K562 (cell line): ENCODE data around the gene MAPK8IP2. TPM values are rescaled to one million over a fixed set of nuclear protein-coding genes. Genes with fewer than 3 reads are reported as not detected.

Experiments
- ATAC-seq: fragments of 200-7000 bp; cut with Tn5 transposase; 3 replicates; pipeline ENCODE4 v1.9.1; 2020; ENCODE audit warnings: moderate library complexity
- BruUV-seq: library from RNA; stranded (reverse); fragments of 400-500 nt; replicated peaks from 2 replicates; lab custom pipeline; 2021; lab: Mats Ljungman, UMichigan
- CTCF ChIA-PET: fragments of 300-600 bp; formaldehyde crosslinking; extraction: SDS; loops from one replicate; lab custom pipeline; 2021; ENCODE audit warnings: low intra/inter-chr PET ratio; lab: Yijun Ruan, JAX
- POLR2A ChIA-PET: fragments of 300-600, 350-650 bp; sonication (Branson Sonifier 250); formaldehyde crosslinking; extraction: SDS; loops from one replicate; lab custom pipeline; 2021; ENCODE audit warnings: antibody characterized with exemption, inconsistent platforms; lab: Yijun Ruan, JAX
- DNase-seq, 4 experiments: peaks; one replicate each; pipeline versions ENCODE4 v3.0.0 to v3.0.0-alpha.2; 2011 to 2018; ENCODE audit warnings: low spot score in 3 of 4, mixed read lengths in 3 of 4; ENCODE audit errors: extremely low read depth in 1 of 4
- FAIRE-seq: peaks from 2 replicates; lab custom pipeline; 2011; peaks lifted over from hg19 to GRCh38; lab: Jason Lieb, UNC
- H2AFZ ChIP-seq: 2 replicates; pipeline ENCODE4 v1.6.0; 2011; ENCODE audit warnings: low read depth, low read length, control low read depth, inconsistent platforms
- H3K27ac ChIP-seq: fragments of 200-600 bp; 3 replicates; pipeline ENCODE4 v1.8.0; 2011; ENCODE audit warnings: low read depth, mild to moderate bottlenecking, control low read depth, inconsistent platforms, low read length, moderate library complexity, mixed read lengths; ENCODE audit errors: extremely low read depth
- H3K27me3 ChIP-seq, 2 experiments: fragments of 300-600 bp in 1 of 2; 2 replicates in 1 of 2; 3 replicates in 1 of 2; pipeline versions ENCODE4 v1.6.0 to v1.8.0; 2011; ENCODE audit warnings: inconsistent platforms in 2 of 2, low read length in 2 of 2, mild to moderate bottlenecking in 1 of 2, mixed read lengths in 1 of 2, moderate library complexity in 1 of 2; ENCODE audit not compliant: control insufficient read depth in 2 of 2, insufficient read depth in 2 of 2
- H3K36me3 ChIP-seq: fragments of 300-600 bp; 3 replicates; pipeline ENCODE4 v1.8.0; 2011; ENCODE audit warnings: mild to moderate bottlenecking, low read length, inconsistent platforms; ENCODE audit not compliant: control insufficient read depth, insufficient read depth
- H3K4me1 ChIP-seq, 2 experiments: fragments of 200-600 bp in 1 of 2; replicated peaks in 1 of 2; 2 replicates in 1 of 2; 3 replicates in 1 of 2; pipeline versions ENCODE4 v1.5.1 to v1.8.0; 2011; ENCODE audit warnings: inconsistent platforms in 2 of 2, low read length in 2 of 2, mild to moderate bottlenecking in 1 of 2, mixed read lengths in 1 of 2, moderate library complexity in 1 of 2; ENCODE audit not compliant: control insufficient read depth in 2 of 2, insufficient read depth in 2 of 2
- H3K4me2 ChIP-seq: 2 replicates; pipeline ENCODE4 v1.6.1; 2011; ENCODE audit warnings: low read length, control low read depth, inconsistent platforms, mixed read lengths; ENCODE audit not compliant: insufficient read depth
- H3K4me3 ChIP-seq: fragments of 200-600 bp; sonication (generic), shearing (Covaris generic); 2 replicates; pipeline ENCODE4 v1.5.1; 2016; ENCODE audit warnings: control low read depth, inconsistent platforms
- H3K79me2 ChIP-seq: fragments of 200-600 bp; 3 replicates; pipeline ENCODE4 v1.8.0; 2011; ENCODE audit warnings: low read length, inconsistent platforms; ENCODE audit not compliant: control insufficient read depth, insufficient read depth
- H3K9ac ChIP-seq, 2 experiments: 2 replicates each; pipeline versions ENCODE4 v1.6.0 to v1.6.1; 2011; ENCODE audit warnings: low read depth in 2 of 2, low read length in 2 of 2, control low read depth in 1 of 2, inconsistent platforms in 1 of 2, mild to moderate bottlenecking in 1 of 2, mixed read lengths in 1 of 2; ENCODE audit not compliant: insufficient read depth in 1 of 2
- H3K9me1 ChIP-seq: one replicate; pipeline ENCODE4 v1.6.0; 2011; ENCODE audit warnings: inconsistent platforms, mild to moderate bottlenecking, low read length, moderate library complexity; ENCODE audit not compliant: control insufficient read depth, insufficient read depth
- H3K9me3 ChIP-seq: replicated peaks from 2 replicates; pipeline ENCODE4 v1.5.1; 2011; ENCODE audit warnings: low read depth, low read length, inconsistent platforms; ENCODE audit not compliant: control insufficient read depth, insufficient read depth
- H4K20me1 ChIP-seq: replicated peaks from 2 replicates; pipeline ENCODE4 v1.6.1; 2011; ENCODE audit warnings: low read length, inconsistent platforms, mixed read lengths; ENCODE audit not compliant: control insufficient read depth, insufficient read depth
- WGBS: fragments of 100-300 bp; shearing (Covaris generic); methylation state at CpG from one replicate; pipeline ENCODE4 v1.1.6; 2016; ENCODE audit warnings: low coverage, mixed read lengths; ENCODE audit not compliant: insufficient coverage; ENCODE audit errors: missing lambda C conversion rate; 5-methylcytosine and 5-hydroxymethylcytosine counted together
- in situ Hi-C: fragments of 300-500 bp; cut with MboI; formaldehyde crosslinking; loops from 4 replicates; pipeline ENCODE4 v1.15.0; 2018; ENCODE audit warnings: inconsistent platforms, mixed read lengths
- intact Hi-C: fragments of 100-400 bp; cut with micrococcal nuclease; formaldehyde crosslinking; loops from 2 replicates; pipeline ENCODE4 v1.14.2; 2022
- polyA plus RNA-seq, 8 experiments: library from polyadenylated mRNA; depleted of rRNA in 4 of 8; stranded (reverse) in 5 of 8; unstranded in 3 of 8; fragments of >200 nt; fragmentation: Nextera tagmentation in 2 of 8; fragmentation: Illumina TruSeq in 1 of 8; extraction: Ambion mirVana in 2 of 8; extraction: Trizol in 1 of 8; gene quantifications; 2 replicates each; pipeline versions ENCODE4 v1.2.1 to v1.2.3, GENCODE V29; 2011 to 2014; ENCODE audit warnings: inconsistent platforms in 1 of 8, missing spikeins in 1 of 8
- total RNA-seq, 7 experiments: library from RNA; depleted of rRNA in 6 of 7; stranded (reverse); fragments of >200 nt in 6 of 7; fragmentation: Illumina TruSeq in 2 of 7; extraction: Trizol in 2 of 7; gene quantifications; 2 replicates each; pipeline versions ENCODE4 v1.2.1 to v1.2.3, GENCODE V29; 2011 to 2021; ENCODE audit warnings: low replicate concordance in 1 of 7
- TF ChIP-seq, protein P1 (sequence below): fragments of 450-650 bp; IDR thresholded peaks from 2 replicates; pipeline ENCODE4 v1.6.1; 2016; ENCODE audit warnings: mild to moderate bottlenecking, moderate library complexity
- TF ChIP-seq, protein P2 (sequence below): fragments of 200-800 bp; sonication (Bioruptor generic); IDR thresholded peaks from 2 replicates; pipeline ENCODE4 v1.6.1; 2016; ENCODE audit warnings: missing genetic modification characterization, missing compliant biosample characterization

The MAPK8IP2 gene
- total and polyA plus RNA-seq, 9 of the 15 experiments (the other 6 are each of a cell fraction or from before 2014, with no cell fraction given) = 0.01 to 0.47 (median 0.07) TPM; not detected in 2

DNA sequence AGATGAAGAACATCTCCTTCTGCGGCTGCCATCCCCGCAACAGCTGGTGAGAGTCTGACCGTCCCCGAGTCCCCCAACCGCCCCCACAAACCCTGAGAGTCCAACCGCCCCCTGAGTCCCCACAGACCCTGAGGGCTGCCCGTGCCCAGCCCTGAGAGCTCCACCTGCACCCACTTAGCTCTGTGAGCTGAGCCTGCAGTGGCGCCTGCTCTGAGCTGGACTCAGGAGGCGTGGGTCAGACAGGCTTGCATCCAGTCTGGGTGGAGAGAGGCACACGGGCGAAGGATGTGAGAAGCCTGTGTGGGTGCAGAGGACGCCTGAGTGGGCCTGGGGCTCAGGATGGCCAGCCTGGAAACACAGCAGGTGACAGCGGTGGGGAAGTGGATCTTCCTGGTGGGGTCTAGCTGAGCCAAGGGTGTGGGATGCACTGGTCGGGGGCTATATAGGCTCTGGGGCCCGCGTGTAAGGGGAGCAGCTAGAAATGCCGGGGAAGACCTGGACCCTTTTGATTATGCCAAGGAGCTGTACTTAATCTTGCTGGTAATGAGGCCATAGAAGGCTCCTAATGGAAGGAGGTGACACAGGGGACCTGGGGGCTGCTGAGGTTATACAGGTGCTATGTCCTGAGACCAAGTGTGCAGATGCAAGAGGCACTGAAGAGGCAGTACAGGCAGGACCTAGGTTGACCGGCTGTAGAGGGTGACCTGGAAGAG is 6.5 kb downstream of the MAPK8IP2 start:
- intact Hi-C loops = no loop called here
- Histone ChIP-seq H3K27me3 (peaks cover 27 to 88% of the 10 kb centered on the region in 2 experiments), H3K9me1 (no peaks in the 10 kb centered on the region), H3K79me2 (no peaks in the 10 kb centered on the region), H3K9me3 (no peaks in the 10 kb centered on the region), H3K36me3 (no peaks in the 10 kb centered on the region), H3K4me1 (peaks cover 0 to 4% of the 10 kb centered on the region in 2 experiments; a peak in 3 of 5 replicates), H3K9ac (no peak overlapping the region), H2AFZ (no peak overlapping the region), H4K20me1 (no peaks in the 10 kb centered on the region), H3K4me2 (no peak overlapping the region), H3K27ac (no peak overlapping the region), H3K4me3 (no peak overlapping the region)
- ATAC-seq = no peak
- FAIRE-seq = no peak
- POLR2A ChIA-PET = interaction anchor here (0.6 to 1.3 kb wide), 3 partner anchors 21 to 233 kb away, joined by 3 read pairs; partner anchors contain the start of gene ARSA
- in situ Hi-C loops = no loop called here
- no peak for DNase-seq
- WGBS = 4% methylated on average over 8 of the region's 18 CpGs
- CTCF ChIA-PET = no interaction called here
- no TSS peak for BruUV-seq
- TF ChIP-seq, protein P1, sequence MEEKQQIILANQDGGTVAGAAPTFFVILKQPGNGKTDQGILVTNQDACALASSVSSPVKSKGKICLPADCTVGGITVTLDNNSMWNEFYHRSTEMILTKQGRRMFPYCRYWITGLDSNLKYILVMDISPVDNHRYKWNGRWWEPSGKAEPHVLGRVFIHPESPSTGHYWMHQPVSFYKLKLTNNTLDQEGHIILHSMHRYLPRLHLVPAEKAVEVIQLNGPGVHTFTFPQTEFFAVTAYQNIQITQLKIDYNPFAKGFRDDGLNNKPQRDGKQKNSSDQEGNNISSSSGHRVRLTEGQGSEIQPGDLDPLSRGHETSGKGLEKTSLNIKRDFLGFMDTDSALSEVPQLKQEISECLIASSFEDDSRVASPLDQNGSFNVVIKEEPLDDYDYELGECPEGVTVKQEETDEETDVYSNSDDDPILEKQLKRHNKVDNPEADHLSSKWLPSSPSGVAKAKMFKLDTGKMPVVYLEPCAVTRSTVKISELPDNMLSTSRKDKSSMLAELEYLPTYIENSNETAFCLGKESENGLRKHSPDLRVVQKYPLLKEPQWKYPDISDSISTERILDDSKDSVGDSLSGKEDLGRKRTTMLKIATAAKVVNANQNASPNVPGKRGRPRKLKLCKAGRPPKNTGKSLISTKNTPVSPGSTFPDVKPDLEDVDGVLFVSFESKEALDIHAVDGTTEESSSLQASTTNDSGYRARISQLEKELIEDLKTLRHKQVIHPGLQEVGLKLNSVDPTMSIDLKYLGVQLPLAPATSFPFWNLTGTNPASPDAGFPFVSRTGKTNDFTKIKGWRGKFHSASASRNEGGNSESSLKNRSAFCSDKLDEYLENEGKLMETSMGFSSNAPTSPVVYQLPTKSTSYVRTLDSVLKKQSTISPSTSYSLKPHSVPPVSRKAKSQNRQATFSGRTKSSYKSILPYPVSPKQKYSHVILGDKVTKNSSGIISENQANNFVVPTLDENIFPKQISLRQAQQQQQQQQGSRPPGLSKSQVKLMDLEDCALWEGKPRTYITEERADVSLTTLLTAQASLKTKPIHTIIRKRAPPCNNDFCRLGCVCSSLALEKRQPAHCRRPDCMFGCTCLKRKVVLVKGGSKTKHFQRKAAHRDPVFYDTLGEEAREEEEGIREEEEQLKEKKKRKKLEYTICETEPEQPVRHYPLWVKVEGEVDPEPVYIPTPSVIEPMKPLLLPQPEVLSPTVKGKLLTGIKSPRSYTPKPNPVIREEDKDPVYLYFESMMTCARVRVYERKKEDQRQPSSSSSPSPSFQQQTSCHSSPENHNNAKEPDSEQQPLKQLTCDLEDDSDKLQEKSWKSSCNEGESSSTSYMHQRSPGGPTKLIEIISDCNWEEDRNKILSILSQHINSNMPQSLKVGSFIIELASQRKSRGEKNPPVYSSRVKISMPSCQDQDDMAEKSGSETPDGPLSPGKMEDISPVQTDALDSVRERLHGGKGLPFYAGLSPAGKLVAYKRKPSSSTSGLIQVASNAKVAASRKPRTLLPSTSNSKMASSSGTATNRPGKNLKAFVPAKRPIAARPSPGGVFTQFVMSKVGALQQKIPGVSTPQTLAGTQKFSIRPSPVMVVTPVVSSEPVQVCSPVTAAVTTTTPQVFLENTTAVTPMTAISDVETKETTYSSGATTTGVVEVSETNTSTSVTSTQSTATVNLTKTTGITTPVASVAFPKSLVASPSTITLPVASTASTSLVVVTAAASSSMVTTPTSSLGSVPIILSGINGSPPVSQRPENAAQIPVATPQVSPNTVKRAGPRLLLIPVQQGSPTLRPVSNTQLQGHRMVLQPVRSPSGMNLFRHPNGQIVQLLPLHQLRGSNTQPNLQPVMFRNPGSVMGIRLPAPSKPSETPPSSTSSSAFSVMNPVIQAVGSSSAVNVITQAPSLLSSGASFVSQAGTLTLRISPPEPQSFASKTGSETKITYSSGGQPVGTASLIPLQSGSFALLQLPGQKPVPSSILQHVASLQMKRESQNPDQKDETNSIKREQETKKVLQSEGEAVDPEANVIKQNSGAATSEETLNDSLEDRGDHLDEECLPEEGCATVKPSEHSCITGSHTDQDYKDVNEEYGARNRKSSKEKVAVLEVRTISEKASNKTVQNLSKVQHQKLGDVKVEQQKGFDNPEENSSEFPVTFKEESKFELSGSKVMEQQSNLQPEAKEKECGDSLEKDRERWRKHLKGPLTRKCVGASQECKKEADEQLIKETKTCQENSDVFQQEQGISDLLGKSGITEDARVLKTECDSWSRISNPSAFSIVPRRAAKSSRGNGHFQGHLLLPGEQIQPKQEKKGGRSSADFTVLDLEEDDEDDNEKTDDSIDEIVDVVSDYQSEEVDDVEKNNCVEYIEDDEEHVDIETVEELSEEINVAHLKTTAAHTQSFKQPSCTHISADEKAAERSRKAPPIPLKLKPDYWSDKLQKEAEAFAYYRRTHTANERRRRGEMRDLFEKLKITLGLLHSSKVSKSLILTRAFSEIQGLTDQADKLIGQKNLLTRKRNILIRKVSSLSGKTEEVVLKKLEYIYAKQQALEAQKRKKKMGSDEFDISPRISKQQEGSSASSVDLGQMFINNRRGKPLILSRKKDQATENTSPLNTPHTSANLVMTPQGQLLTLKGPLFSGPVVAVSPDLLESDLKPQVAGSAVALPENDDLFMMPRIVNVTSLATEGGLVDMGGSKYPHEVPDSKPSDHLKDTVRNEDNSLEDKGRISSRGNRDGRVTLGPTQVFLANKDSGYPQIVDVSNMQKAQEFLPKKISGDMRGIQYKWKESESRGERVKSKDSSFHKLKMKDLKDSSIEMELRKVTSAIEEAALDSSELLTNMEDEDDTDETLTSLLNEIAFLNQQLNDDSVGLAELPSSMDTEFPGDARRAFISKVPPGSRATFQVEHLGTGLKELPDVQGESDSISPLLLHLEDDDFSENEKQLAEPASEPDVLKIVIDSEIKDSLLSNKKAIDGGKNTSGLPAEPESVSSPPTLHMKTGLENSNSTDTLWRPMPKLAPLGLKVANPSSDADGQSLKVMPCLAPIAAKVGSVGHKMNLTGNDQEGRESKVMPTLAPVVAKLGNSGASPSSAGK = no peak
- TF ChIP-seq, protein P2, sequence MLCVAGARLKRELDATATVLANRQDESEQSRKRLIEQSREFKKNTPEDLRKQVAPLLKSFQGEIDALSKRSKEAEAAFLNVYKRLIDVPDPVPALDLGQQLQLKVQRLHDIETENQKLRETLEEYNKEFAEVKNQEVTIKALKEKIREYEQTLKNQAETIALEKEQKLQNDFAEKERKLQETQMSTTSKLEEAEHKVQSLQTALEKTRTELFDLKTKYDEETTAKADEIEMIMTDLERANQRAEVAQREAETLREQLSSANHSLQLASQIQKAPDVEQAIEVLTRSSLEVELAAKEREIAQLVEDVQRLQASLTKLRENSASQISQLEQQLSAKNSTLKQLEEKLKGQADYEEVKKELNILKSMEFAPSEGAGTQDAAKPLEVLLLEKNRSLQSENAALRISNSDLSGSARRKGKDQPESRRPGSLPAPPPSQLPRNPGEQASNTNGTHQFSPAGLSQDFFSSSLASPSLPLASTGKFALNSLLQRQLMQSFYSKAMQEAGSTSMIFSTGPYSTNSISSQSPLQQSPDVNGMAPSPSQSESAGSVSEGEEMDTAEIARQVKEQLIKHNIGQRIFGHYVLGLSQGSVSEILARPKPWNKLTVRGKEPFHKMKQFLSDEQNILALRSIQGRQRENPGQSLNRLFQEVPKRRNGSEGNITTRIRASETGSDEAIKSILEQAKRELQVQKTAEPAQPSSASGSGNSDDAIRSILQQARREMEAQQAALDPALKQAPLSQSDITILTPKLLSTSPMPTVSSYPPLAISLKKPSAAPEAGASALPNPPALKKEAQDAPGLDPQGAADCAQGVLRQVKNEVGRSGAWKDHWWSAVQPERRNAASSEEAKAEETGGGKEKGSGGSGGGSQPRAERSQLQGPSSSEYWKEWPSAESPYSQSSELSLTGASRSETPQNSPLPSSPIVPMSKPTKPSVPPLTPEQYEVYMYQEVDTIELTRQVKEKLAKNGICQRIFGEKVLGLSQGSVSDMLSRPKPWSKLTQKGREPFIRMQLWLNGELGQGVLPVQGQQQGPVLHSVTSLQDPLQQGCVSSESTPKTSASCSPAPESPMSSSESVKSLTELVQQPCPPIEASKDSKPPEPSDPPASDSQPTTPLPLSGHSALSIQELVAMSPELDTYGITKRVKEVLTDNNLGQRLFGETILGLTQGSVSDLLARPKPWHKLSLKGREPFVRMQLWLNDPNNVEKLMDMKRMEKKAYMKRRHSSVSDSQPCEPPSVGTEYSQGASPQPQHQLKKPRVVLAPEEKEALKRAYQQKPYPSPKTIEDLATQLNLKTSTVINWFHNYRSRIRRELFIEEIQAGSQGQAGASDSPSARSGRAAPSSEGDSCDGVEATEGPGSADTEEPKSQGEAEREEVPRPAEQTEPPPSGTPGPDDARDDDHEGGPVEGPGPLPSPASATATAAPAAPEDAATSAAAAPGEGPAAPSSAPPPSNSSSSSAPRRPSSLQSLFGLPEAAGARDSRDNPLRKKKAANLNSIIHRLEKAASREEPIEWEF (CRISPR knock-in tag) = no peak
